ENCODE results near the gene NUBP2.
A peak's percentile ranks its signal among the peaks of the same experiment; 100 is the strongest.

The NUBP2 gene

GRCh38 chr16:1772908-1773702 lies 9.7 kb upstream of the NUBP2 start, which contains the start of gene MRPS34:
MRPS34 (minus strand) TSS chr16:1773134; CDS start chr16:1773119, 15 bp downstream.
- peak; percentile 90 for DNase-seq

- no peak for DNase-seq
Observed at GRCh38 chr16:1773703-1774447, 8.9 kb upstream of the NUBP2 start.

GRCh38 chr16:1774448-1774780 lies 8.3 kb upstream of the NUBP2 start:
- no peak for DNase-seq

- peak; percentile 43 for DNase-seq
Observed at GRCh38 chr16:1775006-1775845, 7.5 kb upstream of the NUBP2 start.

GRCh38 chr16:1775846-1776671 lies 6.7 kb upstream of the NUBP2 start:
- DNase-seq: peak; percentile 43

GRCh38 chr16:1776672-1776955 lies 6.1 kb upstream of the NUBP2 start:
- DNase-seq: no peak

DNA sequence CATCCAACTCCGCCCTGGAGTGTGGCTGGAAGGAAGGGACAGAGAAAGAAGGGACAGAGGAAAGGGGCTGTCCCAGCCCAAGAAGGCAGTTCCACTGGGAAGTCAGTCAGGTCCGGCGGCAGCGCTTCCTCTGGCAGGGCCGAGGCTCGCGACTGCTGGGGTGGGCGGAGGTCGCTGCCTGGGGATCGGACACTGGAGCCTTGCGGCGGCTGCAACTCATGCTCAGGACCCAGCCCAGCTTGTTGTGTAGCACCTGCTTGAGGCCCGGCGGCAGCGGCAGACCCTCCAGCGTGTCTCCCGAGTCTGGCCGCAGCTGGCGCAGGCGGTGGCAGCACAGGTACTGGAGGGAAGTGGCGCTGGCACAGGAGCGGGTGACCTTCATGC lies 5.8 kb upstream of the NUBP2 start:
- no peak for DNase-seq

GRCh38 chr16:1777375-1778199 lies 5.2 kb upstream of the NUBP2 start:
- DNase-seq: peak; percentile 40

GRCh38 chr16:1778200-1779179 lies 4.3 kb upstream of the NUBP2 start:
- peak; percentile 42 for DNase-seq

- peak; percentile 41 for DNase-seq
Observed at GRCh38 chr16:1779234-1779701, 3.5 kb upstream of the NUBP2 start.

GRCh38 chr16:1779741-1780676 lies 2.8 kb upstream of the NUBP2 start:
- DNase-seq: no peak

DNA sequence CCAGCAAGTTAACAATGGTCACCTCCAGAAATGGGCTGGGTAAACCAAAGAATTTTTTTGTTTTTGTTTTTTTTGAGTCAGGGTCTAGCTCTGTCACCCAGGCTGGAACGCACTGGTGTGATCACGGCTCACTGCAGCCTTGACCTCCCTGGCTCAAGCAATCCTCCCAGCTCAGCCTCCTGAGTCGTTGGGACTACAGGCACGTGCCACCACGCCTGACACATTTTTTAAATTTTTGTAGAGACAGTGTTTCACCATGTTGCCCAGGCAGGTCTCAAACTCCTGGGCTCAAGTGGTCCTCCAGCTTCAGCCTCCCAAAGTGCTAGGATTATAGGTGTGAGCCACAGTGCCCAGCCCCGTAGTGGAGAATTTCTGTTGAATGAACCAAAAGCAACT lies 2.1 kb upstream of the NUBP2 start:
- DNase-seq: no peak

DNA sequence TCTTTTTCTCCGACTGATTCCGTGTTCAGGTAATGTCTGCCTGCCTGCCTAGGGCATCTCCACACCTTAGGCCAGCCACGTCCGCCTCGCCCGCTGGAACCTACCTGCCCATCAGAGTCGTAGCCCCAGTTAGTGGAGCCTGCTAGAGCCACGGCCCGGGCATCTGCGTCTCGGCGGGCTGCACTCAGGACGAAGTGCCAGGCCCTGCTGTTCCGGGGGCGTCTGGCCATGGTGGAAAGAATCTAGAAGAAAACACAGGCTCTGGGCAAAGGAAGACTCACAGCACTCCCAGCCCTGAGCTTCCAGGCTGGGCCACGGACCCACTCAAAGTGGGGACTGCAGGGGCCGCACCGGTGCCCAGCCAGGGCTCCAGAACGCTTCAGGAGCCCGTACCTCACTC lies 1.5 kb upstream of the NUBP2 start:
- DNase-seq: peak; percentile 38

GRCh38 chr16:1781758-1782407 lies 877 bp upstream of the NUBP2 start:
- no peak for DNase-seq

- DNase-seq: peak; percentile 27
Observed at GRCh38 chr16:1784977-1785845, 2.5 kb downstream of the NUBP2 start.

DNA sequence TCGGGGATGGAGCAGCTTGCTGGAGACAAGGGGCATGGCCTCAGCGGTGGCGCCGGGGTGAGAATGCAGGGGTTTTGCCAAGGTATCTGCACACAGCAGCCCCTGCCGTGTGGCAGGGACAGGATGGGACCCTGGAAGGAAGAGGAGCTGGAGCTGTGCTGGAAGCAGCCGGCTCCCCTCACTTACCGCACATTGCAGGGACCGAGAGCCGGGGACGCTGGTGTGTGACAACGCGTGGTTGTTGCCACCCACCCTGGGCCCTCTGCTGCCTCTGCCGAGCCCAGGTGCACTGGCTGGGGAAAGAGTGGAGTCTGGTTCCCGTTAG lies 3.0 kb downstream of the NUBP2 start:
- DNase-seq: no peak

DNA sequence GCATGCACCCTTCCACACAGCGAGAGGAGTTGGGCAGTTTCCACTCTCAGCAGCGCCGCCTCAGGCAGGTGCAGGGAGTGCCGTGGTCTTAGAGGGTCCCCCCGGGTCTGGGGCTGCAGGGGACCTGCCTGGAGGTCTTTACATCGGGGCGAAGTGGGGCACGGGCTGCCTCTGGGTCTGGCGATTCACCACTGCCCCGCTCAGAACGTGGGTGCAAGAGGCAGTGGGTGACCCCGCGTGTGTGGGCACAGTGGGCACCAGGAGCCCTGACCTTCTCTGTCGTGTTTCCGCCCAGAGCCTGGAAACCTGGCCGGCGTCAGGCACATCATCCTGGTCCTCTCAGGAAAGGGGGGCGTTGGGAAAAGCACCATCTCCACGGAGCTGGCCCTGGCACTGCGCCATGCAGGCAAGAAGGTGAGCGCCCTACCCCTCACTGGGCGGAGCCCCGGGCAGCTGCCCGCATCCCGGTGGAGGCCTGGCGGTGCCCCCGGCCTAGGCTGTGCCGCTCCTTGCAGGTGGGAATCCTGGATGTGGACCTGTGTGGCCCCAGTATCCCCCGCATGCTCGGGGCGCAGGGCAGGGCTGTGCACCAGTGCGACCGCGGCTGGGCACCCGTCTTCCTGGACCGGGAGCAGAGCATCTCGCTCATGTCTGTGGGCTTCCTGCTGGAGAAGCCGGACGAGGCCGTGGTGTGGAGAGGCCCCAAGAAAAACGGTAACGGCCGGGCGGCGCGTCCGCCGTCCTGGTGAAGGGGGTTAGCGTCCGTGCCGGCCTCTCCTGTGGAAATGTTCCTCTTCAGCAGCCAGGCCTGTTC lies 3.7 kb downstream of the NUBP2 start:
- peak; percentile 23 for DNase-seq
